Measurements from ENCODE around the gene MARVELD1.
"Not testable (repeated sequence)": the region's sequence is repeated elsewhere in the genome, so short reads cannot be mapped to it uniquely, and the experiment has no call there.

The MARVELD1 gene

DNA sequence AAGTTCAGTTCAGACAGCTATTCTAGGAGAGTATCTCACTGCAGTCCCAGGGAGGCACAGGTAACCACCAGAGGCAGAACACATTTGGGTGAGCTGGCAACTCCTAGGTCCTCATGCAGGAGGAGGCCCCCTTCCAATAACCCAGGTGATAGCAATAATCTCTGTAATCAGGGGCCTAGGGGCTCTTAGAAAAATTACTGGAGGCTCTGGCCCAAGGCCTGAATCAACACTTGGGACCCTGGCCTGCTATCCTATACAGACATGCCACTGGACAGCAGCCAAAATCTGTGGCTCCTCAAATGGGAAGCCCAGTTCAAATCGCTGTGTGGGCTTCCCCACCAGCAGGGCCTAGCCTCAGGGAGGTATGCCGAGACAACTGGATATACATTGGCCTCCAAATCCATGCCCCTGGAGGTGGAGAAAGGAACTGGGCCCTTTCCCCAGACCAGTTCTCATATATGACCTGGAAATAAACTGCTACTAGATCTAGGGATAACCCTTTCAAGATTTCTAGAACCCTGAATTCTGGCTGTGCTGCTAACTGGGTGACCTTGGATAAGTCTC lies 28.1 kb upstream of the MARVELD1 start:
- TF ChIP-seq ZNF274 (IDR thresholded peaks at IDR 0.05; ENCODE audit: low read depth, low read length), result no peak
- no peak overlapping the region for H3K4me3 ChIP-seq (ENCODE audit: low read length)

DNA sequence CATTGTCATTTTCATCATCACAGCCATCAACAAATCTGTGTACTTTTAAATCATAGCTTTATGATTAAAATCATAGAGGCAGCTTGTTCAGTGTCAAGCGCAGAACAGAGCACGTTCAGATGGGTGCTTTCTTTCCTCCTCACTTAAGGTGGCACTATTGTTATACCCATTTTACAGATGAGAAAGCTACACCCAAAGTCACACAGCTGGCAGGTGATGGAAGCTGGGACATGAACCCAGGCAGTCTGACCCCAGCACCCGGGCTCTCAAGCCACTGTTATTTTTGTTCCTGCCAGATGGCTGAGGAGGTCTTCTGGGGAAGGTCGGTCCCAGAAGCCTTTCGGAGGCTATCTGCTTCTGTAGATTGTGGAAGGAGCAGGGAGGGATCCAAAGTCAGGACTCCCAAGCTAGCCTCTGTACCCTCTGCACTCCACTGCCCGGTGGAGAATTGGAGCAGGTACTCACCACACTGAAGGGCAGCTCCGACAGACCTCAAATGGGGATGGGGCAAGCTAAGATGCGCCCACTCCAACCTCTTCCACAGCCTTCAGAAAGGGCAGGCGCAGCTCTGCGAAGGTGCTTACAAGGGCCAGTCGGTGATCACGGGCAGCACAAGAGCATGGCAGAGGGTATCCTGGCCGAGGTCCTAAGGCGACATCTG lies 27.1 kb upstream of the MARVELD1 start:
- TF ChIP-seq ZNF274 (IDR thresholded peaks at IDR 0.05; ENCODE audit: low read depth, low read length), result no peak
- H3K4me3 ChIP-seq (ENCODE audit: low read length), result peak overlapping the region; percentile 59; the same call in 1 of the 2 replicates

DNA sequence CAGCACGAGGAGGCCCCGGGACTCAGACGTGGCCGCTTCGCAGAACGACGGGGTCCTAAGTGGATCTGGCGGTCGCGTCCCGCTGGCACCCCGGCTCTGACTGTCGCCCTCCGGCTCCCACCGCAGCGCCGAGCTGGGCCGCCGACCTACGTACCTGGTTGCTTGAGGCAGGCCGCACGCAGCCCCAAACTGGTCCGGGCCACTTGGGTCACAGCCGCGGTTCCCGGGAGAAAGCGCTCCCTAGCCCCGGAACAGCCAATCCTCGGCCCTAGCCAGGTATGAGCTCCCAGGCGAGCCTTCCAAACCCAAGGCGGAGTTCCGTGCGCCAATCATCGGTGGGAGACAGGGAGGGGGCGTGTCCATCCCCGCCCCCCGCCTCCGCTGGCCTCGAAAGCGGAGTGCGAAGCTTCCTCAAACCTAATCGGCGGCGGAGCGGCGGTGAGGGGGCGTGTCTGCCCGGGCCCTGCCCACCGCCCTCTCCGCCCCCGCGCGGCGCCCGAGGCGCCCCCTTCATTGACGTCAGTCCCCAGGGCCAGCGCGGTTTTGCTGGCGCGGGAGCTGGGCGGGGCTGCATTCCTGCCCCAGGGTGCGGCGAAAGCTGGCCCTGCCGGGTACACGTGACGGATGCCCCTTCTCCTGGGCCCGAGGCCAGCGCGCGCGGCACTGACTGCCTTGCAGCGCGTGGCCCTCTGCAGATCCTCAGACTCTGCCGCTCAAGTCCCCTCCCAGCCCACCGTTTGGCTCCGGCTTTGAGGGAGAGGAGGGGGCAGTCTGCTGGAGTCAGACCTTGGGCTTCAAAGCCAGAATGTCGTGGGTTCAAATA lies 26.4 kb upstream of the MARVELD1 start, which contains the start of gene AVPI1:
Gene AVPI1 (minus strand): TSS at position 280 of the 823 bp plus-strand sequence. CDS start 7,336 bp downstream, outside the sequence.
- H3K4me3 ChIP-seq (ENCODE audit: low read length), result peak within 1 kb of the TSS; percentile 59; the same call in 1 of the 2 replicates
- no peak for TF ChIP-seq ZNF274 (IDR thresholded peaks at IDR 0.05; ENCODE audit: low read depth, low read length)

DNA sequence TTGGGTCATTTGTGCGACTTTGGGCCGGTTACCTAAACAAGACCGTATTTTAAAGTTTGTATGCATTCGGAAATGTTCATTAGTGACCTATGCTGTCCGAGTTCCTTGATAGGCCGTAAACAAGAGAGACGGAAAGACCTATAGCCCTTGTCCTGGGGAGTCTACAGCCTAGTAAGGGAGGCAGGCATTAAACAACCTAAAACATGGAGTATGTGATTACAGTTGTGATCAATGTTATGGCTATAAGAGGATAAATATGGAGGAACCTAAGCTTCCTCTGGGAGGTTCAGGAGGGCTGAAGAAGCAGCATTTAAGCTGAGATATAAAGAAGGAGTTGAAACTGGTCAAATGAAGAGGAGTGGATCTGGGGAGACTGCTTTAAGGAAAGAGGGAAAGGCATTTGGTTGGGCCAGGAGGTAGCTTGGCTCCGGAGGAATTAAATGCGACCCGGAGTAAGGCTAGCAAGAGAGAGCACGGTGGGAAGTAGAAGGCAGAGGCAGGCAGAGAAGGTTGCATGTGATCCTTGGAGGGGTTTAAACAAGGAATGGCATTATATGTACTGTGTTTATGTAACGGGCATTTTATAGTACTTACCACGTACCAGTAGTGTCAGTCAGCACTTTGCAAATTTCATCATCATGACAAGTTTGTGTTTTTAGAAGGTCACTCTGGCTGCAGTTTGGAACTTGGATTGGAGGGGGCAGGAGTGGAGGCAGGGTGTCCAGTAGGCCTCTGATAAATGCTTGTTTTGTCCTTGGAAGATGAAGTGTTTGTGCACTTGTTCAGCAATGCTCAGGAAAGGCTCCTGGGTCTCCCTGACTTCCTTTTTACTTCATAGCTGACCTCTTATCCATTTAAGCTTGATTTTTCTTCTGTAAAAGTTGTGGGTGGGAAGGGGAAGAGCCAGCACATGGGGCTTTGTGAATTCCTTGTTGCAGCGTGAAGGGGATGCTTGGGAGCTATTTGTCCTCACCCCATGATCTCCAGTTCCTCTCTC lies 25.4 kb upstream of the MARVELD1 start:
- no peak for TF ChIP-seq ZNF274 (IDR thresholded peaks at IDR 0.05; ENCODE audit: low read depth, low read length)
- H3K4me3 ChIP-seq (ENCODE audit: low read length), result peak overlapping the region; percentile 59; the same call in 1 of the 2 replicates

DNA sequence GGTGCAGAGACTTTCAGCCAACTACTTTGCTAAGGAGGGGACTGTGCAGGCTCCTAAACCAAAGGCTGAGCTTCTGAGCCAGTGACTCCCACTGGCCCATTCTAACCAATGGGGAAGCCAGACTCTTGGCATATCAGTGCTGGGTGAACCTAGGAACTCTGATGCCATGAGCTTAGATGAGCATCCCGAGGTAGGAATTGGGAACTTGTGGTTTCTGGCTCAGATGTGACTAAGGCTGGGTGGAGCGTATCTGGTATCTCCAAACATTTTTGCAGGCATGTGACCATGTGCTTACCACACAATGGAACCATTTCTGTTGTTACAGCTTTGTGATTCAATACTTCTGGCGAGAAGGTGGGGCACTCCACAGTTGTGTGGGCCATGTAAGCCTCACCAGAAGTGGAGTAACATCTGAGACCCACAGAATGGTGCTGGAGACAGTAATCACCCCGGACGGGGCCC lies 23.9 kb upstream of the MARVELD1 start:
- no peak overlapping the region for H3K4me3 ChIP-seq (ENCODE audit: low read length)
- TF ChIP-seq ZNF274 (IDR thresholded peaks at IDR 0.05; ENCODE audit: low read depth, low read length), result no peak

DNA sequence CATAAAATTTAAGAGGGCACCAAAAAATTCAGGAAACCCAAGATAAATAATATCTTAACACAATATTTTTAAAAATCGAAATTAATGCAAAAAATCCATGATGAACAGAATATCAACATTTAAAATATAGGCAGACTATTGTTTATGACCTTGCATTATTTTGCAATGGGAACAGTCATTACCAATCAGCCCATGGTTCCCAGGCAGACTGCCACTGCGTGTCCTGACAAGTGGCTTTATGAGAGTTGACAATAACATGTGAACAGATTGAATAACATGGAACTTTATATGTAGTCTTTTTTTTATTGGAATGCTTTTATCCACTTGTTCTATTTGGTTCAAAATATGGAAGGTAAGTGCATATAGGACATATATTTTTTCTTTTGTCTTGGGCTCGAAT lies 23.4 kb upstream of the MARVELD1 start:
- TF ChIP-seq ZNF274 (IDR thresholded peaks at IDR 0.05; ENCODE audit: low read depth, low read length), result no peak
- no peak overlapping the region for H3K4me3 ChIP-seq (ENCODE audit: low read length)

DNA sequence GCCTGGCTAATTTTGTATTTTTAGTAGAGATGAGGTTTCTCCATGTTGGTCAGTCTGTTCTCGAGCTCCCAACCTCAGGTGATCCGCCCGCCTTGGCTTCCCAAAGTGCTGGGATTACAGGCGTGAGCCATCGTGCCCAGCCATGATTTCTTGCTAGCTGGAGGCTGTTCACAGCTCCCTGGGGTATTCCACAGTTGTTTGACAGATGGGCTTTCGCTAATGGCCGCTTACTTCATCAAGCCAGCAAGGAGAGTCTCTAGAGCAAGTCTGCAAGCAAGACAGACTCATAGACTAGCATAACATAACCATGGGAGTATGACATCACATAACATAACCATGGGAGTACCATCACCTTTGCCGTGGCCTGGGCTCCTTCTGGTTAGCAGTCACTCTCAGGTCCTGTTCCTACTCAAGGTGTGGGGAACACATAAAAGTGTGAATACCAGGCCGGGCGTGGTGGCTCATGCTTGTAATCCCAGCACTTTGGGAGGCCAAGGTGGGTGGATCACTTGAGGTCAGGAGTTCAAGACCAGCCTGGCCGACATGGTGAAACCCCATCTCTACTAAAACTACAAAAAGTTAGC lies 15.4 kb upstream of the MARVELD1 start:
- not testable (repeated sequence) for H3K4me3 ChIP-seq (ENCODE audit: low read length)

DNA sequence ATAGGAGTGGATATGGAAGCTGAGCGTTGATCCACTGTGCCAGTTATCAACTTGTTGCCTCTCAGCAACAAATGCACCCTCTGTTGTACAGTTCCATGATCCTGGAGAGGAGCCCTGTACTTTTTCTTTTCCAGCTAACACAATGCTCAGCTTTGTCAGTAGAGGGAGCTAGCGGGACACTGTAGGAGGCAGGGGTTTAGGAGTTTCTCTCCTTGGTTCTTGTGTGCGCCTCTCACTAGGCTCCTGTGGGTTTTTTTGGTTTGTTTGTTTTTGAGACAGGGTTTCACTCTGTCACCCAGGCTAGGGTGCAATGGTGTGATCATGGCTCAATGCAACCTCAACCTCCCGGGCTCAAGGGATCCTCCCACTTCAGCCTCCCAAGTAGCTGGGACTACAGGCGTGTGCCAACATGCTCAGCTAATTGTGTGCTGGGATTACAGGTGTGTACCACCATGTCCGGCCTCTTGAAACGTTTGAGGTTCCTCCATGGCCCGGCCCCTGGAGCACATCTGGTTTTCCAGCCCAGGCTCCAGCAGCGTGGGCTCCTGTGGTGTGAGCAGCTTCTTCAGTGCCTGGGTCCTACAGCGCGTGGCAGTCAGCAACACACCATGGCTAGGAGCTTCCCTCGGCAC lies 12.0 kb upstream of the MARVELD1 start:
- H3K4me3 ChIP-seq (ENCODE audit: low read length), result no peak overlapping the region
- TF ChIP-seq ZNF274 (IDR thresholded peaks at IDR 0.05; ENCODE audit: low read depth, low read length), result no peak

DNA sequence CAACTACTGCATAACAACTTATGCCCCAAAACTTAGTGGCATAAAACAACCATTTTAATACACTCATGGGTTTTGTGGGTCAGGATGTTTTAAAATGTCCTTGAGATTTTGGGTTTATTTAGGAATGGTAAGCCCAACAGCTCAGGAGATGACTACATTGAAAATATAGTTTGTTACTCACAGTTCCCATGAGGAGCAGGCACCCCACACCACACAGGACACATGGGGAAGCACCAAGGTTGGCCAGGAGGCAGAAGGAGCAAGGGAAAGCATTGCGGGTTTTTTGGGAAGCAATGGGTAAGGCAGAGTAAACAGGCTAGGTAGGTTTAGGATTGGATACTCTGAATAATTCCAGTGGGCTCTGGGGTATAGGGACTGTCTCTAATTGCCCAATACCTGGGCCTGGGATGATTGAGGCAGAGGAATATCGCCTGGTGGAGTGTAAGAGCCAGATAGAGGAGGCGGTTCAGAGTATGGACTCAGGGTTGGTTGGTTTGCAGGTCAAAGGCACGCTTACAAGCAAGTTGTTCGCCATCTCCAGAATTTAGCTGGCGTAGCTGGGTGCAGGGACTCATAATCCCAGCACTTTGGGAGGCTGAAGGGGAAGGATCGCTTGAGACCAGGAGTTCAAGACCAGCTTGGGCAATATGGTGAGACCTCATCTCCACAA lies 10.0 kb upstream of the MARVELD1 start:
- H3K4me3 ChIP-seq (ENCODE audit: low read length), result no peak overlapping the region
- TF ChIP-seq ZNF274 (IDR thresholded peaks at IDR 0.05; ENCODE audit: low read depth, low read length), result no peak

DNA sequence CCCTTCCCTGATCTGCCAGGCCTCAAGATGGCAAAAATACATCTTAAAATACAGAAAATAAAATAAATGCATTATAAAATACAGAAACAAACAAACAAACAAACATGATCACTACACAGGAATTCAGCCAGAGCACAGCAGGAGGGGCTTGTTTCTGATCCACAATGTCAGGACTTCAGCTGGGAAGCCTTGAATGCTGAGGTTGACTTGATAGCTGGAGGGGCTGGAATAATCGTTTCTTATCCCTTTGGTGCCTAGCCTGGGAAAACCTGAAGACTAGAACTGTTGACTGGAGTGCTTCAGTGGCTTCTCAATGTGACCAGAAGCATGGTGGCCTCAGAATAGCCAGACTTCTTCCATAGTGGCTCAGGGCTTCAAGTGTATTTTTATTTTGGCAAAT lies 9.2 kb upstream of the MARVELD1 start:
- TF ChIP-seq ZNF274 (IDR thresholded peaks at IDR 0.05; ENCODE audit: low read depth, low read length), result no peak

DNA sequence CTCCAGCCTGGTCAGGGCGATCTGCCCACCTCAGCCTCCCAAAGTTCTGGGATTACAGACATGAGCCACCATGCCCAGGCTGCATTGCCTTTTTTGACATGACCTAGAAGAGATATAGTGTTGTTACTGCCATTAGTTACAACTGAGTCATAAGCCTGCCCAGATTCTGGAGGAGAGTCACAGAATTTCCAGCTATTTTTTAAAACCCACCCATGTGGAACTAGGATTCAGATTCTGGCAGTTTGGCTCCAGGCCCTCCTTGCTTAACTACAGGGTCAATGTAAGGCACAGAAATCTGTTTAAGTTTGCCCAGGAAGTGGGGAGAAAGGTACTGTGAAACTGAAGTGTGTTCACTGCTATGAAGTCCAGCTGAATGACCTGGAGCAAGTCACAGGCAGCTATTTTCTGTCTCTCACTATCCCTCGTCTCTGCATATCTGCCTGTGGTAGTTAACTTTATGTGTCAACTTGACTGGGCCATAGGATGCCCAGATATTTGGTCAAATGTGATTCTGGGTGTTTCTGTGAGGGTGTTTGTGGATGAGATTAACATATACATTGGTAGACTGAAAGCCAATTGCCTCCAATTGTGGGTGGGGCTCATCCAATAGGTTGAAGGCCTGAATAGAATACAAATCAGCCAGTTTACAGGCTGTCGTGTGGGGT lies 8.4 kb upstream of the MARVELD1 start:
- H3K4me3 ChIP-seq (ENCODE audit: low read length), result no peak overlapping the region
- TF ChIP-seq ZNF274 (IDR thresholded peaks at IDR 0.05; ENCODE audit: low read depth, low read length), result no peak

More for the DNA sequence above, 9.2 kb upstream of the MARVELD1 start:
- no peak overlapping the region for H3K4me3 ChIP-seq (ENCODE audit: low read length)
